Calu3 (cell line): ENCODE data around the gene SLMAP. TPM values are rescaled to one million over a fixed set of nuclear protein-coding genes. Genes with fewer than 3 reads are reported as not detected.

Experiments used
- BruUV-seq: library from RNA; stranded (reverse); fragments of 400-500 nt; replicated peaks from 2 replicates; lab custom pipeline; 2021; lab: Mats Ljungman, UMichigan
- CTCF ChIA-PET: fragments of 300-600 bp; sonication (Branson Sonifier 250); formaldehyde crosslinking; loops from one replicate; lab custom pipeline; 2022; ENCODE audit warnings: antibody characterized with exemption; lab: Charles Lee
- DNase-seq: peaks from one replicate; pipeline ENCODE4 v3.0.0; 2022
- H3K27ac Mint-ChIP-seq: one replicate; pipeline ENCODE4 v1.8.0; 2022; ENCODE audit warnings: mixed read lengths; ENCODE audit not compliant: unreplicated experiment
- H3K27me3 Mint-ChIP-seq: one replicate; pipeline ENCODE4 v1.8.0; 2022; ENCODE audit warnings: mixed read lengths; ENCODE audit not compliant: unreplicated experiment
- H3K36me3 Mint-ChIP-seq: one replicate; pipeline ENCODE4 v1.8.0; 2022; ENCODE audit warnings: mild to moderate bottlenecking, moderate library complexity, mixed read lengths; ENCODE audit not compliant: insufficient read depth, unreplicated experiment
- H3K4me1 Mint-ChIP-seq: one replicate; pipeline ENCODE4 v1.8.0; 2022; ENCODE audit warnings: mild to moderate bottlenecking, low read depth, mixed read lengths; ENCODE audit not compliant: unreplicated experiment
- H3K4me3 Mint-ChIP-seq: one replicate; pipeline ENCODE4 v1.8.0; 2022; ENCODE audit warnings: mild to moderate bottlenecking, low read depth, moderate library complexity, mixed read lengths; ENCODE audit not compliant: unreplicated experiment
- H3K9me3 Mint-ChIP-seq: one replicate; pipeline ENCODE4 v1.8.0; 2022; ENCODE audit warnings: low read depth, mixed read lengths; ENCODE audit not compliant: unreplicated experiment
- CTCF ChIP-seq: fragments of 200-600 bp; IDR thresholded peaks from one replicate; pipeline ENCODE4 v1.8.0; 2022; ENCODE audit warnings: antibody characterized with exemption; ENCODE audit not compliant: unreplicated experiment
- intact Hi-C: fragments of 100-400 bp; cut with micrococcal nuclease; formaldehyde crosslinking; loops from one replicate; pipeline ENCODE4 v1.10.0; 2022; ENCODE audit not compliant: unreplicated experiment
- total RNA-seq: library from RNA; stranded (reverse); gene quantifications from 2 replicates; pipeline ENCODE4 v1.2.3, GENCODE V29; 2022

The SLMAP gene
- total RNA-seq, 1 experiment from 2014 or later, result 114 TPM

- H3K36me3 Mint-ChIP-seq, result no peaks in the 10 kb centered on the region
- no peak for DNase-seq
- no peak overlapping the region for H3K4me3 Mint-ChIP-seq
- no peak overlapping the region for H3K27ac Mint-ChIP-seq
- CTCF ChIA-PET, result interaction anchor here (0.6 kb wide), 1 partner anchor 40 kb away, joined by 3 read pairs; no protein-coding TSS in a partner anchor
- no TSS peak for BruUV-seq
- H3K4me1 Mint-ChIP-seq, result peaks cover 21% of the 10 kb centered on the region
- TF ChIP-seq CTCF, result no peak
- intact Hi-C loops, result no loop called here
- H3K9me3 Mint-ChIP-seq, result no peaks in the 10 kb centered on the region
- H3K27me3 Mint-ChIP-seq, result no peaks in the 10 kb centered on the region
Observed at GRCh38 chr3:57791245-57791644, 35.1 kb downstream of the SLMAP start.

GRCh38 chr3:57792198-57792597, 36.1 kb downstream of the SLMAP start:
- H3K27ac Mint-ChIP-seq, result no peak overlapping the region
- TF ChIP-seq CTCF, result no peak
- CTCF ChIA-PET, result no interaction called here
- H3K36me3 Mint-ChIP-seq, result no peaks in the 10 kb centered on the region
- BruUV-seq, result no TSS peak
- peaks cover 30% of the 10 kb centered on the region for H3K4me1 Mint-ChIP-seq
- H3K4me3 Mint-ChIP-seq, result no peak overlapping the region
- no peak for DNase-seq
- intact Hi-C loops, result no loop called here
- H3K27me3 Mint-ChIP-seq, result no peaks in the 10 kb centered on the region
- H3K9me3 Mint-ChIP-seq, result no peaks in the 10 kb centered on the region

DNA sequence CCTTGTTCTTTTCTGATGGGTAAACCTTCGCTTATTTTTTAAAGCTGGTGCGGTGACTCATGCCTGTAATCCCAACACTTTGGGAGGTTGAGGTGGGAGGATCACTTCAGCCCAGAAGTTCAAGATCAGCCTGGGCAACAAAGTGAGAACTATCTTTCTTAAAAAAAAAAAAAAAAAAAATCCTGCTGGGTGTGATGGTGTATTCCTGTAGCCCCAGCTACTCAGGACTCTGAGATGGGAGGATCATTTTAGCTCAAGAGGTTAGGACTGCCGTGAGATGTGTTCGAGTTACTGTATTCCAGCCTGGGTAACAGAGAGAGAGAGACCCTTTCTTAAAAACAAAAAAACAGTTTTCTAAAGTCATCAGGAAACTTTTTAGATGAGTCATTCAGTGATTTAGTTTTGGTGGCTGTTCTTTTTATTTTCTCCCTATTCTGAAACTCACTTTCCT, 37.7 kb downstream of the SLMAP start:
- Mint-ChIP-seq H3K36me3 (no peaks in the 10 kb centered on the region), H3K27me3 (no peaks in the 10 kb centered on the region), H3K27ac (peak overlapping the region; percentile 85), H3K4me3 (no peak overlapping the region), H3K4me1 (peaks cover 41% of the 10 kb centered on the region), H3K9me3 (no peaks in the 10 kb centered on the region)
- CTCF ChIA-PET, result interaction anchor here (0.8 kb wide), 1 partner anchor 9 kb away, joined by 4 read pairs; no protein-coding TSS in a partner anchor
- intact Hi-C loops, result no loop called here
- DNase-seq, result no peak
- BruUV-seq, result no TSS peak
- no peak for TF ChIP-seq CTCF

- DNase-seq, result no peak
- CTCF ChIA-PET, result no interaction called here
- no peak for TF ChIP-seq CTCF
- no TSS peak for BruUV-seq
- no peaks in the 10 kb centered on the region for H3K36me3 Mint-ChIP-seq
- no peaks in the 10 kb centered on the region for H3K27me3 Mint-ChIP-seq
- peak overlapping the region; percentile 85 for H3K27ac Mint-ChIP-seq
- H3K9me3 Mint-ChIP-seq, result no peaks in the 10 kb centered on the region
- peaks cover 41% of the 10 kb centered on the region for H3K4me1 Mint-ChIP-seq
- intact Hi-C loops, result no loop called here
- no peak overlapping the region for H3K4me3 Mint-ChIP-seq
Observed at GRCh38 chr3:57794501-57794900, 38.4 kb downstream of the SLMAP start.
